ENCODE measurements around the gene FKBP5.
A peak's percentile ranks its signal among the peaks of the same experiment; 100 is the strongest.
"Not testable (repeated sequence)": the region's sequence is repeated elsewhere in the genome, so short reads cannot be mapped to it uniquely, and the experiment has no call there.

FKBP5 gene

GRCh38 chr6:35607517-35608233, 81.0 kb downstream of the FKBP5 start:
- no peak for DNase-seq

DNA sequence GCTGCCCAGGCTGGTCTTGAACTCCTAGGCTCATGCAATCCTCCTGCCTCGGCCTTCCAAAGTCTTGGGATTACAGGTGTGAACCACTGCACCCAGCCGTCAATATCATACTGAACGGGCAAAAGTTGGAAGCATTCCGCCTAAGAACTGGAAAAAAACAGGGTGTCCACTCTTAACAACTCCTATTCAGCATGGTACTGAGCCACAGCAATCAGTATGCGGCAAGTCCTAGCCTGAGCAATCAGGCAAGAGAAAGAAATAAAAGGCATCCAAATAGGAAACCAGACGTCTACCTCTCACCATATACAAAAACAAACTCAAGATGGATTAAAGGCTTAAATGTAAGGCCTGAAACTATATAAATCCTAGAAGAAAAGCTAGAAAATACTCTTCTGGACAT, 83.1 kb downstream of the FKBP5 start:
- no peak for DNase-seq

DNA sequence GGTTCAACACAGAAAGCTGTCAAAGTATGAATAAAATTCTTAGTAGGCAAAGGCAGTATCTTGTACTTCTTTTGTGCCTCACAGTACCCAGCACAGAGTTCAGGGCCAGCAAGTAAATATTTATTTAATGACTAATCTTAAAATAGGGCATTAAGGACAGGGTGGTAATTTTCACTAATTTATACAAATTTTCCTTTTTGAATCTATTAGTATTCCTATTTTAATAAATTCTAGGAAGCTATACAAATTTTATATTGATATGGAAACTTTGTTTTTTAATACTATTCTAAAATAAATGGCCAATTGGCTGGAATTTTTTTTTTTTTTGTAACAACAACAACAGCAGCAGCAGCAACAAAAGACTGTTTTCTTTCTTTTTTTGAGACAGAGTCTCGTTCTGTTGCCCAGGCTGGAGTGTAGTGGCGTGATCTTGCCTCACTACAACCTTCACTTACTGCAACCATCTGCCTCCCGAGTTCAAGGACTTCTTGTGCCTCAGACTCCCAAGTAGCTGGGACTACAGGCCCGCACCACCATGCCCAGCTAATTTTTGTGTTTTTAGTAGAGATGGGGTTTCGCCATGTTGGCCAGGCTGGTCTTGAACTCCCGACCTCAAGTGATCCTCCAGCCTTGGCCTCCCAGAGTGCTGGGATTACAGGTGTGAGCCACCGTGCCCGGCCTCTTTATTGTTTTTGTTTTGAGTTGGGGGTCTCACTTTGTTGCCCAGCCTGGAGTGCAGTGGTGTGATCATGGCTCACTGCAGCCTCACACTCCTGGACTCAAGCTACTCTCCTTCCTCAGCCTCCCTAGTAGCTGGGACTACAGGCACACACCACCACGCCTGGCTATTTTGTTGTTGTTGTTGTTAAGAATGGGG, 85.2 kb downstream of the FKBP5 start:
- DNase-seq: no peak

DNA sequence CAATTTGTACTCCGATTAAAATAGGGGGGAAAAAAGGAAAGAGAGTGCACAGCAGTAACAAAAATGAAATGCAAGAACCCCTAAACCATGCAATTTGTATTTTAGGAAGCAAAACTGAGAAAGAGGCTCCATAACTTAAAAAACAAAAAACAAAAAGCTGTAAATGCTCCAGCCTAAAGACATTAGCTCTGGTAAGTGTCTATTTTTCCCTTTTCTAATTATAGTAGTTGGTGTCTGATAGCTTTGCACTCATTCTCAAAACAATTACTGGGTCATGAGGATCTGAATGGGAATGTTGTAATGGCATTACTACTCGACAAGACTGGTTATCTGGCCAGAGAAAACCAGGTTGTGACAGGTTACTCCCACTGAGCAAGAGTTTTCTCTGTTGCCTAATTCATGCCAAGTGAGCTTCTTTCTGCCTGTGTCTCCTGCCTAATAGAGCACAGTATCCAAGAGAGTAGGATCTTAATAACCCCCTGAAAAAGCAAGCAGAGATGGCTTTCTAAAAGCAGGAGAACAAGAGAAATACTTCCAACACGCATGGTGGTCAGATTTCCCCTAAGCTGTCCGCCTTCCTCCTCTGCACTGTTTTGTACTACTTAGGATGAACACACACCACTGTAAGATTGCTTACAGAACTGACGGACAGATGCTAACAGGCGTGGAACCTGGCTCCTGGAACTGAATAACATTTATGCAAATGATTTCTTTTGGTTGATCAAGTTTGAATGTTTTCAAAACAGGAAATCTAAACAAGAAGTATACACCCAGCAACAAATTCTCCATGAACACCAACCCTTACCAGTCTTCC, 86.4 kb downstream of the FKBP5 start:
- DNase-seq: no peak

- no peak for DNase-seq
Observed at GRCh38 chr6:35601331-35602132, 87.2 kb downstream of the FKBP5 start.

DNA sequence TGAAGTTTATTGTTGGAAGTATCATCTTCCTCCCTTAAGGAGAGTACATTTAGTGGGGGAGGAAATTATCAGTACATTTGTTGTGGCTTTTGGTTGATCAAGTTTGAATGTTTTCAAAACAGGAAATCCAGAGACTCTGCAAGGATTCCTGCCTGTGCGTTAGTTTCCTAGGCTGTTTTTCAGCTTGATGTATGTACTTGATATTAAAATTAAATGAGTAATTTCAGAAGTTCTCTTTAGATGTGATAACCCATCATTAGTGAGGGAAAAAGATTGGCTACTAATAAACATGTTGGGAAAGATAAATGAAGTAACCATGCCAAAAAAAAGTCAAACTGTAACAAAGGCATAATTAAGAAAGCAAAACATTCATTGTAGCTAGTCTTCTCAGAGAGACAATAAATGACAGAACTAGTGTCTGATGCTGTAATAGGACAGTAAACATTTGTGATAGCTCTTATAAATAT, 88.0 kb downstream of the FKBP5 start:
- no peak for DNase-seq

- DNase-seq: no peak
Observed at GRCh38 chr6:35599761-35600658, 88.7 kb downstream of the FKBP5 start.

DNA sequence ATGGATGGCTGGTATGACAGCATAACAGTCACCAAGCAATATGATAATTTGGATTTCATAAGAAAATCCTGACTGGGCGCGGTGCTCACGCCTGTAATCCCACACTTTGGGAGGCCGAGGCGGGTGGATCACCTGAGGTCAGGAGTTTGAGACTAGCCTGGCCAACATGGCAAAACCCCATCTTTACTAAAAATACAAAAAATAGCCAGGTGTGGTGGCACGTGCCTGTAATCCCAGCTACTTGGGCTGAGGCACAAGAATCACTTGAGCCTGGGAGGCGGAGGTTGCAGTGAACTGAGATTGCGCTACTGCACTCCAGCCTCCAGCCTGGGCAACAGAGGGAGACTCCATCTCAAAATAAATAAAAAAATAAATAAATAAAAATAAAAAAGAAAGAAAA, 90.1 kb downstream of the FKBP5 start:
- DNase-seq: not testable (repeated sequence)

- DNase-seq: no peak
Observed at GRCh38 chr6:35596448-35597442, 92.0 kb downstream of the FKBP5 start.

DNA sequence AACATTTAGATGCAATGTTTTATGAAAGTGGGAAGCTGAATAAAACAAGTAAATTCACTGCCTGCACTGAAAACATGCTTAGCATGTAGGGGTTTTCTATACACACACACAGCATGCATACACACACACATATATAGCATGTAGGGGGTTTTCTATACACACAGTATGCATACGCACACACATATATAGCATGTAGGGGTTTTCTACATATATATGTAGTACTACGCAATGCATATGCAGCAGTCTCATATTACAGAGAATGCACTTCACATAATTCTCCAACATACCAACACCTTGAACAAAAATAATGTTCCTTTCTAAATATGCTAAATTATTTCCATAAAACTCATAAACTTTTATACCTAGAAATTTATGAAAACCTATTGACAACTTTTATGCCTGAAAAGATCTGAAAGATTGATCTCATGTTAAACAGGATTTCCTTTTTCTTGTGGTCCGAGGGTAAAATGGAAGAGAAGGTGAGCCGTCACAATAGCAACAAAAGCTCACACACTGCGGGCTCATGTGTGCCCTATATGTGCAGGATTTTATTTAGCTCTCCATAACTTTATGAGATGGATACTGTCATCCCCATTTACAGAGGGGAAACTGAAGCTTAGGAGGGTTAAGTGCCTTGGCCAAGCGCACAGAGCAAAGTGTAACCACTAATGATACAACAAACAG, 94.1 kb downstream of the FKBP5 start:
- DNase-seq: no peak

- DNase-seq: no peak
Observed at GRCh38 chr6:35592178-35592577, 96.5 kb downstream of the FKBP5 start.

DNA sequence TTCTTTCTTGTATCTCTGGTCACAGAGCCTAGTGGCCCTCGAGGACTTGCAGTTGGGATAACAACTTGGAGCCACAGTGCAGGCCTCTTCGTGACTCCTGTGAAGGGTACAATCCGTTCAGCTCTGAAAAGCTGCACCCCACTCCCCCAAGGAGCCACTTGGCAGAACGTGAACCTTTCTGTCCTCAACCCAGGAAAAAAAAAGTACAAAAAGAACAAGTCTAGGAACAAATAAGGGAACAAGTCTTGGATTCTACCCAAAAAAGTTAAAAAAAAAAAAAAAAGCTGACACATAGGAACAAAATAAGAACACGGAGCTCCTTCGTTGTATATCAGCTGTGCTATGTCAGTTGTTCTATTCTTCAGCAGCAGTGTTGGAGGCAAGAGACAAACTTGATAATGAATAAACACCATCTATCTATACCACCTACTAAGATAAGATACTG, 98.1 kb downstream of the FKBP5 start:
- no peak for DNase-seq

GRCh38 chr6:35589904-35590303, 98.8 kb downstream of the FKBP5 start:
- no peak for DNase-seq

- no peak for DNase-seq
Observed at GRCh38 chr6:35589201-35589739, 99.4 kb downstream of the FKBP5 start.

- no peak for DNase-seq
Observed at GRCh38 chr6:35587167-35587566, 101.5 kb downstream of the FKBP5 start.

- DNase-seq: no peak
Observed at GRCh38 chr6:35586542-35586941, 102.2 kb downstream of the FKBP5 start.

- no peak for DNase-seq
Observed at GRCh38 chr6:35585658-35586057, 103.1 kb downstream of the FKBP5 start.

GRCh38 chr6:35583893-35584688, 104.6 kb downstream of the FKBP5 start:
- DNase-seq: peak; percentile 82

Measured in activated CD8-positive, alpha-beta memory T cell treated with anti-CD3 and anti-CD28 coated beads for 24 hours (primary cell).